Gastroesophageal sphincter (tissue), 3 donors: ENCODE measurements around the gene RIPOR3.

Experiments used
- CTCF ChIP-seq, 4 experiments: fragments of 200-600 bp in 2 of 4; fragments of 450-650 bp in 2 of 4; sonication (generic) in 1 of 4; IDR thresholded peaks; one replicate each; pipeline ENCODE4 v1.5.1; 2017 to 2019; ENCODE audit warnings: antibody characterized with exemption in 4 of 4, mild to moderate bottlenecking in 2 of 4, moderate library complexity in 2 of 4
- EP300 ChIP-seq: sonication (generic); formaldehyde crosslinking; IDR thresholded peaks from one replicate; pipeline ENCODE4 v1.6.1; 2017; ENCODE audit warnings: antibody characterized with exemption, mild to moderate bottlenecking
- POLR2A ChIP-seq, 2 donors: fragments of 450-650 bp; IDR thresholded peaks; one replicate each; pipeline ENCODE4 v1.6.1; 2017; ENCODE audit warnings: antibody characterized with exemption in 2 of 2, mild to moderate bottlenecking in 2 of 2, moderate library complexity in 1 of 2

GRCh38 chr20:50682065-50682464 lies 9.3 kb downstream of the RIPOR3 start:
- no peak for TF ChIP-seq CTCF (IDR thresholded peaks at IDR 0.05)
- TF ChIP-seq POLR2A (IDR thresholded peaks at IDR 0.05) = no peak
- no peak for TF ChIP-seq EP300
